ENCODE results near the gene SNX13. TPM values are rescaled to one million over a fixed set of nuclear protein-coding genes. Genes with fewer than 3 reads are reported as not detected.

SNX13 gene
- total and polyA plus RNA-seq, 7 donors, result 9.6 to 80.9 (median 43.8) TPM

DNA sequence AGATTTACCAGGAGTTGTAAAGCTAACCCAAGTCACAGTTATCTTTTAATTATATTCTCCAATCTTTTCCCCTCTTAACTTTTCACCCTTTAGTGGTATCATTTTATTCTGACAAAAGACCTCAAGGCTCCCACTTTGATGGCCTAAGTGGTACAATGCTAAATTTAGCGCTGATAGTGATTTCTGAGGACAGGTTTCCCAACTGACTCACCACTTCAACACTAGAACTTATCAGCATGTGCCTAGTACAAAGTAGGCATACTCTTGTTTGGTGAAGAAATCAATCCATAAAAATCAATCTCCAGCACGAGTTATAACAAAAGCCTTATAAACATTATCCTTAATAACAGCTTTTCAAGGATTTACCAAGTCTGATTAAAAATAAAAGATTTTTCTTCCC, 7.5 kb downstream of the SNX13 start:
- DNase-seq, result no peak
- WGBS, 2 donors, result 86 to 96% methylated on average over 2 of the region's 2 CpGs
- Histone ChIP-seq H3K4me3 (no peak overlapping the region), H3K27me3 (no peaks in the 10 kb centered on the region), H3K36me3 (no peaks in the 10 kb centered on the region), H3K9me3 (no peaks in the 10 kb centered on the region), H3K27ac (no peak overlapping the region), H3K4me1 (peaks cover 0 to 37% (median 33%) of the 10 kb centered on the region in 4 donors)
- TF ChIP-seq POLR2A (IDR thresholded peaks at IDR 0.05) (no peak), EP300 (IDR thresholded peaks at IDR 0.05) (no peak), CTCF (IDR thresholded peaks at IDR 0.05) (no peak), POLR2AphosphoS5 (IDR thresholded peaks at IDR 0.05) (no peak)
- intact Hi-C loops (cut with DNase I), result no loop called here

DNA sequence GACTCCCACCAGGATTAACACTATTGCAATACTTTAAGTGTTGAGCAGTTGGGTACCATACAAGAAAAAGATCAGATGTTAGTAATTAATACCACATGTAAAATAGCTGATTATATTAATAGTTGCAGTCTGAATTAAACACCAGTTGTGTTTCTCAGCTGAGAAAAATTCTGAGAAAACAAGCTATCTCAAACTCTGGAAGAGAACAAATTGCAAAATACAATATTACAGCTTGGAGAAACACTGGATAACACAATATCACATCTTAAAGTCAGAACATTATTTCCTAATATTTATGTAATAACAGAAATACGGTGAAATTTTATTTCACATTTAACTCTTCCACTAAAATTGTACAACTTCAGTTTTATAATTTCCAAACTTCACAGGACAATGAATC, 9.2 kb downstream of the SNX13 start:
- WGBS, 2 donors, result 93 to 94% methylated on average over 1 of the region's 1 CpG
- DNase-seq, result no peak
- no peak overlapping the region for H3K4me3 ChIP-seq
- TF ChIP-seq POLR2A (IDR thresholded peaks at IDR 0.05), result no peak
- no peak overlapping the region for H3K27ac ChIP-seq
- H3K9me3 ChIP-seq, result no peaks in the 10 kb centered on the region
- H3K27me3 ChIP-seq, result no peaks in the 10 kb centered on the region
- peaks cover 0 to 32% (median 24%) of the 10 kb centered on the region in 4 donors for H3K4me1 ChIP-seq
- H3K36me3 ChIP-seq, result no peaks in the 10 kb centered on the region
- intact Hi-C loops (cut with DNase I), result no loop called here

GRCh38 chr7:17930546-17930945, 9.7 kb downstream of the SNX13 start:
- H3K36me3 ChIP-seq, result no peaks in the 10 kb centered on the region
- no peak for DNase-seq
- no peak for TF ChIP-seq CTCF (IDR thresholded peaks at IDR 0.05)
- no peak for TF ChIP-seq POLR2A (IDR thresholded peaks at IDR 0.05)
- TF ChIP-seq POLR2AphosphoS5 (IDR thresholded peaks at IDR 0.05), result no peak
- no peak overlapping the region for H3K27ac ChIP-seq
- H3K4me1 ChIP-seq, result peaks cover 0 to 30% (median 24%) of the 10 kb centered on the region in 4 donors
- no peaks in the 10 kb centered on the region for H3K9me3 ChIP-seq
- no peaks in the 10 kb centered on the region for H3K27me3 ChIP-seq
- 95 to 100% methylated on average over 2 of the region's 2 CpGs for WGBS, 2 donors
- H3K4me3 ChIP-seq, result no peak overlapping the region
- intact Hi-C loops (cut with DNase I), result no loop called here

DNA sequence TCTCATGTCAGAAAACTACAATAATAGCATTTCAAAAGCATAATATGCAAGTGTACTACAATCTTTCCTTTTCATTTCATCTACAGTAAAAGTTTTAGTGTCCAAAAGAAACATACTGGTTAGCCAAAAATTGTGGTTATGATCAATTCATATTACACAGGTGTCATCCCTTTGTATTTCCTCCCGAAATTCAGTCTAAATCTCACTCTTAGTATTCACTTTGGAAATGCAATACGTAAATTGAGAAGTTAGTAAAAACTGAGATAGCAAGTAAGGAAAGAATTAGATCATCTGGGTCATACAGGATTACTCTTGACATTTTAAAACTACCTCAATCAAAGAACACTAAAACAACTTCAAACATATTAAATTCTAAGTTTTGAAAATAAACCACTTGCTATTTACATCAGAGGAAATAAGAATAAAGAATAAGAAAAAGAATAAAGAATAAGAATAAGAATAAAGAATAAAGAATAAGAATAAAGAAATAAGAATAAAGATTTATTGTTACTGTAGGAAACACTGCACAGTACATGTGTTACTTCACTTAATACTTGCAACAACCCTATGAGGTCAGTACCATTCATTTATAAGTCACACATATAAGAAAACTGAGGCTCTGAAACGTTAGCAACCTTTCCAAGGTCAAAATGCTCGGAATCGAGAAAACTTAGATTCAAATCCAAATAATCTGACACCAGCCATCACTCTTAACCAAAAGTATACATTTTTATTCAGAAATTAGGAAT, 10.5 kb downstream of the SNX13 start:
- no peak for DNase-seq
- H3K4me1 ChIP-seq, result peaks cover 0 to 32% (median 23%) of the 10 kb centered on the region in 4 donors

DNA sequence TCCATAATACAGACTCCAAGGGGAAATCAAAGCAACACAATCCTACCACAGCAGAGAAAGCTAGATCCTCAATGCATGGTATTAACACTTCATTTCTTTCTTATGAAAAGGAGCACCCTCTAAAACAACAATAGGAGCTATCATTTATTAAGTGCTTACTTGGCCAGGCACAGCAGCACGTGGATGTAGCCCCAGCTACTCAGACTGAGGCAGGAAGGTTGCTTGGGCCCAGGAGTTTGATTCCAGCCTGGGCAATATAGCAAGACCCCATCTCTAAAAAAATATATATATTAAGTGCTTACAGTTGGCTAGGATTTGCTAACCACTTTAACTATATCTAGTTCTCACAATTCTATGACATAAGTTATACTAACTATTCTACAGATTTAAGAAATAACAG, 12.2 kb downstream of the SNX13 start:
- H3K9me3 ChIP-seq, result no peaks in the 10 kb centered on the region
- intact Hi-C loops (cut with DNase I), result no loop called here
- 92 to 93% methylated on average over 1 of the region's 1 CpG for WGBS, 2 donors
- no peaks in the 10 kb centered on the region for H3K36me3 ChIP-seq
- H3K27me3 ChIP-seq, result no peaks in the 10 kb centered on the region
- peaks cover 0 to 46% (median 27%) of the 10 kb centered on the region in 4 donors for H3K4me1 ChIP-seq
- no peak overlapping the region for H3K4me3 ChIP-seq
- H3K27ac ChIP-seq, result no peak overlapping the region
- DNase-seq, result no peak
- TF ChIP-seq CTCF (IDR thresholded peaks at IDR 0.05) (no peak), POLR2A (IDR thresholded peaks at IDR 0.05) (no peak), POLR2AphosphoS5 (IDR thresholded peaks at IDR 0.05) (no peak), EP300 (IDR thresholded peaks at IDR 0.05) (no peak)

More for the DNA sequence above, 10.5 kb downstream of the SNX13 start:
- intact Hi-C loops (cut with DNase I), result no loop called here
- no peaks in the 10 kb centered on the region for H3K9me3 ChIP-seq
- H3K27me3 ChIP-seq, result no peaks in the 10 kb centered on the region
- TF ChIP-seq POLR2A (IDR thresholded peaks at IDR 0.05), result no peak
- TF ChIP-seq EP300 (IDR thresholded peaks at IDR 0.05), result no peak
- TF ChIP-seq CTCF (IDR thresholded peaks at IDR 0.05), result no peak
- no peak for TF ChIP-seq POLR2AphosphoS5 (IDR thresholded peaks at IDR 0.05)
- no peaks in the 10 kb centered on the region for H3K36me3 ChIP-seq
- no peak overlapping the region for H3K4me3 ChIP-seq
- H3K27ac ChIP-seq, result no peak overlapping the region
- WGBS, 2 donors, result 87 to 88% methylated on average over 5 of the region's 5 CpGs

Data from sigmoid colon (tissue), 7 donors.